ENCODE measurements around the gene ANOS1. TPM values are rescaled to one million over a fixed set of nuclear protein-coding genes. Genes with fewer than 3 reads are reported as not detected.
A peak's percentile ranks its signal among the peaks of the same experiment; 100 is the strongest.

Gene ANOS1
- total RNA-seq, 1 donor from 2014 or later: 5.9 TPM

DNA sequence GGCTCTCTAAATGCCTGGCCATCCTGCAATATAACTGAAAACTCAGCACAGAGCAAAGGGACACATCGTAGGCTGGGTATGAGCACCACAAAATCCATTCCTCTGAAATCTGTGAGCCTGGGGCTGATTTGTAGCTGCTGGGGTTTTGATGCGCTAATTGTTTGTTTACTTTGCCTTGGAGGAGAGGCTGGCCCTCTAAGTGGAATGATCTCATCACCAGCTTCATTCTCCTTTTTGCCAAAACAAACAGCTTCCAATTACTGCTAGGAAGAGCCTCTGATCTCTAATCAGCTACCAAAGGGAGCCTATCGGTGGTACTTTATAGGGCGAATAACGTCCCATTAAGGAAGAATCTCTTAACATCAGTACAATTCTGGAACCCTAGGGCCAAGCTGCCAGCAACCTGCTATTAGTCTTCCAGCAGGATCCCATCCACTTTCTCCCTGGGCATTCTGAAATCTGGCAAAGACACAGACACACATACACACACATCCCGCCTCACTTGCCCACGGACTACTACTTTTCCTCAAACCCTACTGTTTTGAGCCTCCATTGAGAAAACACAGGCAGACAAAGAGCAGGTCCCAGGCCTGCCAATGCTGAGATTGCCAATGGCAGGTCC lies 5.8 kb downstream of the ANOS1 start:
- TF ChIP-seq, protein P1, sequence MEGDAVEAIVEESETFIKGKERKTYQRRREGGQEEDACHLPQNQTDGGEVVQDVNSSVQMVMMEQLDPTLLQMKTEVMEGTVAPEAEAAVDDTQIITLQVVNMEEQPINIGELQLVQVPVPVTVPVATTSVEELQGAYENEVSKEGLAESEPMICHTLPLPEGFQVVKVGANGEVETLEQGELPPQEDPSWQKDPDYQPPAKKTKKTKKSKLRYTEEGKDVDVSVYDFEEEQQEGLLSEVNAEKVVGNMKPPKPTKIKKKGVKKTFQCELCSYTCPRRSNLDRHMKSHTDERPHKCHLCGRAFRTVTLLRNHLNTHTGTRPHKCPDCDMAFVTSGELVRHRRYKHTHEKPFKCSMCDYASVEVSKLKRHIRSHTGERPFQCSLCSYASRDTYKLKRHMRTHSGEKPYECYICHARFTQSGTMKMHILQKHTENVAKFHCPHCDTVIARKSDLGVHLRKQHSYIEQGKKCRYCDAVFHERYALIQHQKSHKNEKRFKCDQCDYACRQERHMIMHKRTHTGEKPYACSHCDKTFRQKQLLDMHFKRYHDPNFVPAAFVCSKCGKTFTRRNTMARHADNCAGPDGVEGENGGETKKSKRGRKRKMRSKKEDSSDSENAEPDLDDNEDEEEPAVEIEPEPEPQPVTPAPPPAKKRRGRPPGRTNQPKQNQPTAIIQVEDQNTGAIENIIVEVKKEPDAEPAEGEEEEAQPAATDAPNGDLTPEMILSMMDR (IDR thresholded peaks at IDR 0.05; ENCODE audit: unreplicated experiment): no peak
- Mint-ChIP-seq H3K27ac (no peak overlapping the region), H3K36me3 (ENCODE audit: insufficient read depth) (no peaks in the 10 kb centered on the region), H3K27me3 (peaks cover 65% of the 10 kb centered on the region), H3K4me1 (ENCODE audit: low read depth) (peaks cover 10% of the 10 kb centered on the region), H3K4me3 (ENCODE audit: low read depth) (no peak overlapping the region), H3K9me3 (ENCODE audit: low read depth) (no peaks in the 10 kb centered on the region)
- no peak for DNase-seq (ENCODE audit: low spot score, unreplicated experiment)

DNA sequence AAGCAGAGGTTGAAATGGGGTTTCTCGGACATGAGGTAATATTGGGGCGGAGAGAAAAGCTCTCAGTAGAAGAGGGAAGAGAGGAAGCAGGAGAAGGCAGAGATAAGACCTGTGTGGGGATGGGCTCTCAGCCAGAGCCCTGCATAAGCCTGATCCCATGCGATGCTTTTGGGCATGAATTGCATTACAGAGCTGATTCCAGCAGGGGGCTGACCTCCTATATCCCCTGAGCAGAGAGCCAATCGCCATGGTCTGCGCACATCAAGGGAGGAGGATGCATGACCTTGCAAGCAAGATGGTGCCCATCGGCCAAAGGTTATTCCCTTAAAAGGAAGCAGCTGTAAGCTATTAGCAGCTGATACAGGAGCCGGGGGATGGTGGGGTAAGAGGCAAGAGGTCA lies 7.6 kb downstream of the ANOS1 start:
- TF ChIP-seq, protein P1 (IDR thresholded peaks at IDR 0.05; ENCODE audit: unreplicated experiment): peak; percentile 42
- H3K27me3 Mint-ChIP-seq: peaks cover 50% of the 10 kb centered on the region
- H3K36me3 Mint-ChIP-seq (ENCODE audit: insufficient read depth): no peaks in the 10 kb centered on the region
- H3K4me3 Mint-ChIP-seq (ENCODE audit: low read depth): no peak overlapping the region
- DNase-seq (ENCODE audit: low spot score, unreplicated experiment): no peak
- H3K9me3 Mint-ChIP-seq (ENCODE audit: low read depth): no peaks in the 10 kb centered on the region
- H3K4me1 Mint-ChIP-seq (ENCODE audit: low read depth): peaks cover 6% of the 10 kb centered on the region
- H3K27ac Mint-ChIP-seq: no peak overlapping the region

DNA sequence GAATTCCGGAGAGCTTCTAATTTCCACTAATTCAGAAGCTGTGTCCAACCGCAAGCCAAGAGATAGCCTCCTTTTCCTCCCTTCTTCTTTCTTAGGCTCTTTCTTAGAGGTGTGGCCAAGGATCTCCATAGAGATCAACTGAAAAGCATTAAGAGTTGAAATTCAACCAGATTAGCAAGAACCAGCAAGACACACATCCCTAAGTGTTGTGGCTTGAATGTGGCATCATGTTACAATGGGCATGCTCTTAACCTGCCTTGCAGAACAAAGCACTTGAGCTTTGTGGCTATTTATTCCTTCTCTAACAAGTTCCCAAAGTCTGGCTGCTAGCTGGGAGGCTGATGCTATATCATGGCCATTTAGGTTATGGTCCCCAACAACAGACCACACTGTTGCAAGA lies 10.4 kb downstream of the ANOS1 start:
- TF ChIP-seq, protein P1 (IDR thresholded peaks at IDR 0.05; ENCODE audit: unreplicated experiment): no peak
- no peak for DNase-seq (ENCODE audit: low spot score, unreplicated experiment)
- H3K27me3 Mint-ChIP-seq: peaks cover 26% of the 10 kb centered on the region
- no peaks in the 10 kb centered on the region for H3K36me3 Mint-ChIP-seq (ENCODE audit: insufficient read depth)
- no peak overlapping the region for H3K27ac Mint-ChIP-seq
- H3K4me3 Mint-ChIP-seq (ENCODE audit: low read depth): no peak overlapping the region
- H3K9me3 Mint-ChIP-seq (ENCODE audit: low read depth): peaks cover 3% of the 10 kb centered on the region
- peaks cover 6% of the 10 kb centered on the region for H3K4me1 Mint-ChIP-seq (ENCODE audit: low read depth)

DNA sequence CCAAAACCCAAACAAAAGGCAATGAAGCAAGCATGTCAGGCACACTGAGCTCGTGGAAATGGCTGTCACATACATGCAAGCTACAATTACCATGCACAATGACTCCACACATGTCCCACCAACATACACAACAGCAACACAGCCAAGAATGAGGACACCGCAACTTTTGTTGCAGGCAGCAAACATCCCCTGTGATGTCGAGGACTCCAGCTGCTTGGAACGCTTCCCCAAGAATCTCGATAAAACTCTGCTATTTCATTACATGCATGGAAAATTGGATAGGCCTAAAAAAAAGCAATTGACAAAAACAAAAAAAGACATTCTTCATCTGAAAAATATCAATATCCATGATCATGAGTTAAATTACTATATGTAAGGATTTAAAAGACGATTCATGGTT lies 11.8 kb downstream of the ANOS1 start:
- Mint-ChIP-seq H3K36me3 (ENCODE audit: insufficient read depth) (no peaks in the 10 kb centered on the region), H3K4me1 (ENCODE audit: low read depth) (peaks cover 6% of the 10 kb centered on the region), H3K9me3 (ENCODE audit: low read depth) (peaks cover 3% of the 10 kb centered on the region), H3K4me3 (ENCODE audit: low read depth) (no peak overlapping the region), H3K27me3 (peaks cover 17% of the 10 kb centered on the region), H3K27ac (no peak overlapping the region)
- TF ChIP-seq, protein P1 (IDR thresholded peaks at IDR 0.05; ENCODE audit: unreplicated experiment): no peak
- DNase-seq (ENCODE audit: low spot score, unreplicated experiment): no peak

DNA sequence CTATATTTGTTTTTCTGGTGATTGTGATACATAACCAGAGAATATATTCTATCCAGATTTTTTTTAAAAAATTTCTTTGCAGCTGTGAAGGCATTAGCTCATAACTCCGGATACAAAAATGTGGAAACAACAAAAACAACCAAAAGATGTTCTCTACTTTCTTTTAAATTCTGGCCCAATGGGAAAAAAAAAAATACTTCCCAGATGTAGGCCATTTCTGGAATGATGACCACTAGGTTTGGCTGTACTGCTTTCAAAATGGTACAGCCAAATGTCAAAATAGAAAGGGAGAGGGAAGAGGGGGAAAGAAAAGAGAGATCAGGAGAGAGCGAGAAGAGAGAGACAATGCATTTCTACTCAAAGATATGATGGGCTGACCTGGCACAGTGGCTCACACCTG lies 14.6 kb downstream of the ANOS1 start:
- TF ChIP-seq, protein P1 (IDR thresholded peaks at IDR 0.05; ENCODE audit: unreplicated experiment): no peak
- H3K4me3 Mint-ChIP-seq (ENCODE audit: low read depth): no peak overlapping the region
- no peak for DNase-seq (ENCODE audit: low spot score, unreplicated experiment)
- H3K9me3 Mint-ChIP-seq (ENCODE audit: low read depth): peaks cover 3% of the 10 kb centered on the region
- H3K27me3 Mint-ChIP-seq: no peaks in the 10 kb centered on the region
- H3K27ac Mint-ChIP-seq: no peak overlapping the region
- H3K36me3 Mint-ChIP-seq (ENCODE audit: insufficient read depth): no peaks in the 10 kb centered on the region
- H3K4me1 Mint-ChIP-seq (ENCODE audit: low read depth): peaks cover 6% of the 10 kb centered on the region

Measured in progenitor cell of endocrine pancreas (in vitro differentiated cells).